Keratinocyte (primary cell): ENCODE measurements around the gene HSFX3. TPM values are rescaled to one million over a fixed set of nuclear protein-coding genes. Genes with fewer than 3 reads are reported as not detected.
"Not testable (repeated sequence)": the region's sequence is repeated elsewhere in the genome, so short reads cannot be mapped to it uniquely, and the experiment has no call there.

ENCODE experiments used
- DNase-seq: peaks from one replicate; pipeline ENCODE4 v3.0.0-alpha.2; 2011; ENCODE audit warnings: low read depth, missing footprints, low spot score
- FAIRE-seq: peaks from 2 replicates; lab custom pipeline; 2011; peaks lifted over from hg19 to GRCh38; lab: Jason Lieb, UNC
- H2AFZ ChIP-seq: 2 replicates; pipeline ENCODE4 v1.6.0; 2012; ENCODE audit warnings: low read length, control low read depth, inconsistent platforms; ENCODE audit not compliant: control insufficient read depth
- H3K27ac ChIP-seq: 2 replicates; pipeline ENCODE4 v1.5.1; 2011; ENCODE audit warnings: low read length; ENCODE audit not compliant: control insufficient read depth, insufficient read depth
- H3K27me3 ChIP-seq: 3 replicates; pipeline ENCODE4 v1.6.0; 2011; ENCODE audit warnings: low read length; ENCODE audit not compliant: control insufficient read depth, insufficient read depth; ENCODE audit errors: extremely low read depth
- H3K36me3 ChIP-seq, 2 experiments: 2 replicates in 1 of 2; 3 replicates in 1 of 2; pipeline ENCODE4 v1.5.1; 2011; ENCODE audit warnings: low read length in 2 of 2, mild to moderate bottlenecking in 1 of 2; ENCODE audit not compliant: control insufficient read depth in 2 of 2, insufficient read depth in 2 of 2; ENCODE audit errors: extremely low read depth in 1 of 2
- H3K4me1 ChIP-seq: 3 replicates; pipeline ENCODE4 v1.5.1; 2011; ENCODE audit warnings: low read length; ENCODE audit not compliant: control insufficient read depth, insufficient read depth; ENCODE audit errors: extremely low read depth
- H3K4me2 ChIP-seq: 3 replicates; pipeline ENCODE4 v1.6.0; 2011; ENCODE audit warnings: low read depth, low read length; ENCODE audit not compliant: control insufficient read depth, insufficient read depth; ENCODE audit errors: extremely low read depth
- H3K4me3 ChIP-seq, 3 experiments: fragments of 200-600 bp in 1 of 3; sonication (generic) in 1 of 3; 2 replicates in 2 of 3; 3 replicates in 1 of 3; pipeline ENCODE4 v1.5.1; 2011 to 2016; ENCODE audit warnings: low read length in 3 of 3, mild to moderate bottlenecking in 3 of 3, control low read depth in 2 of 3, inconsistent platforms in 1 of 3, low read depth in 1 of 3, mixed read lengths in 1 of 3, mixed run types in 1 of 3, moderate library complexity in 1 of 3; ENCODE audit not compliant: control insufficient read depth in 2 of 3, insufficient read depth in 2 of 3; ENCODE audit errors: extremely low read depth in 1 of 3
- H3K79me2 ChIP-seq: 2 replicates; pipeline ENCODE4 v1.6.0; 2012; ENCODE audit warnings: low read length; ENCODE audit not compliant: control insufficient read depth, insufficient read depth
- H3K9ac ChIP-seq: 3 replicates; pipeline ENCODE4 v1.6.0; 2011; ENCODE audit warnings: low read length; ENCODE audit not compliant: control insufficient read depth, insufficient read depth; ENCODE audit errors: extremely low read depth
- H3K9me1 ChIP-seq: 3 replicates; pipeline ENCODE4 v1.6.0; 2011; ENCODE audit warnings: low read length; ENCODE audit not compliant: control insufficient read depth, insufficient read depth; ENCODE audit errors: extremely low read depth
- H3K9me3 ChIP-seq: 2 replicates; pipeline ENCODE4 v1.5.1; 2012; ENCODE audit warnings: low read depth, low read length; ENCODE audit not compliant: control insufficient read depth
- H4K20me1 ChIP-seq: 3 replicates; pipeline ENCODE4 v1.6.0; 2011; ENCODE audit warnings: low read length; ENCODE audit not compliant: control insufficient read depth, insufficient read depth; ENCODE audit errors: extremely low read depth
- CTCF ChIP-seq, 3 experiments: IDR thresholded peaks in 1 of 3; conservative IDR thresholded peaks in 1 of 3; optimal IDR thresholded peaks in 1 of 3; 2 replicates in 2 of 3; 3 replicates in 1 of 3; pipeline versions ENCODE3 to v1.5.1; 2011; ENCODE audit warnings: low read length in 3 of 3, mild to moderate bottlenecking in 3 of 3, moderate library complexity in 2 of 3, control low read depth in 1 of 3, inconsistent platforms in 1 of 3; ENCODE audit not compliant: insufficient read depth in 2 of 3; ENCODE audit errors: extremely low read depth in 1 of 3
- EZH2 ChIP-seq: IDR thresholded peaks from one replicate; pipeline ENCODE4 v1.6.1; 2012; ENCODE audit warnings: inconsistent platforms, mild to moderate bottlenecking, low read length, moderate library complexity
- dilution Hi-C: fragments of 300-500 bp; cut with MboI; formaldehyde crosslinking; loops from one replicate; pipeline ENCODE4 v1.7.0; 2020; ENCODE audit warnings: low sequenced_read_pairs; ENCODE audit not compliant: extremely low pct_ligation_motif_present
- polyA plus RNA-seq, 5 experiments: library from polyadenylated mRNA; depleted of rRNA in 3 of 5; stranded (reverse) in 3 of 5; stranded (forward) in 1 of 5; unstranded in 1 of 5; fragments of >200 nt; gene quantifications; 1 replicate in 1 of 5; 2 replicates in 3 of 5; 3 replicates in 1 of 5; pipeline versions ENCODE4 v1.2.1 to v1.2.3, GENCODE V29; 2011 to 2012; ENCODE audit warnings: missing spikeins in 2 of 5, low read depth in 1 of 5, low replicate concordance in 1 of 5

The HSFX3 gene
- polyA plus RNA-seq, 1 donor (not counting 4 experiments of a cell fraction or from before 2014, with no cell fraction given), result not detected

- H3K27me3 ChIP-seq, result no peaks in the 10 kb centered on the region
- dilution Hi-C loops, result no loop called here
- no peaks in the 10 kb centered on the region for H3K9me1 ChIP-seq
- H3K4me1 ChIP-seq, result peaks cover 17% of the 10 kb centered on the region
- peak overlapping the region; percentile 69 for H3K27ac ChIP-seq
- H3K9me3 ChIP-seq, result no peaks in the 10 kb centered on the region
- H3K36me3 ChIP-seq, result peaks cover 8 to 10% of the 10 kb centered on the region in 2 experiments
- H3K4me2 ChIP-seq, result peak overlapping the region; percentile 26
- H4K20me1 ChIP-seq, result no peaks in the 10 kb centered on the region
- H2AFZ ChIP-seq, result no peak overlapping the region
- peak; percentile 35 to 53 (median 52) for TF ChIP-seq CTCF (optimal IDR thresholded peaks at IDR 0.05 in 1 of 3, IDR thresholded peaks at IDR 0.05 in 1 of 3, conservative IDR thresholded peaks at IDR 0.05 in 1 of 3; ENCODE audit: extremely low read depth in 1 of 3, insufficient read depth in 2 of 3, low read length in 3 of 3)
- no peak for TF ChIP-seq EZH2
- peak overlapping the region; percentile 60 to 65 (median 62) for H3K4me3 ChIP-seq
- FAIRE-seq (no peak), DNase-seq (no peak)
- H3K9ac ChIP-seq, result peak overlapping the region; percentile 79
- peaks cover 9% of the 10 kb centered on the region for H3K79me2 ChIP-seq
These were observed 45.4 kb downstream of the HSFX3 start for GRCh38 chrX:149504226-149504914.

GRCh38 chrX:149503446-149503845, 46.3 kb downstream of the HSFX3 start:
- H4K20me1 ChIP-seq, H3K27me3 ChIP-seq, H3K9me1 ChIP-seq, DNase-seq, H3K9ac ChIP-seq, H3K79me2 ChIP-seq, H3K9me3 ChIP-seq, dilution Hi-C loops, H3K4me2 ChIP-seq, H3K4me3 ChIP-seq, H3K27ac ChIP-seq, H2AFZ ChIP-seq, H3K36me3 ChIP-seq: not testable (repeated sequence)
- peak; percentile 92 for FAIRE-seq
- peaks cover 17% of the 10 kb centered on the region for H3K4me1 ChIP-seq

- H3K79me2 ChIP-seq, H3K4me3 ChIP-seq, H3K27ac ChIP-seq, H4K20me1 ChIP-seq, H2AFZ ChIP-seq, DNase-seq, H3K9ac ChIP-seq, H3K9me3 ChIP-seq, H3K9me1 ChIP-seq, H3K4me2 ChIP-seq, dilution Hi-C loops, H3K36me3 ChIP-seq, FAIRE-seq, H3K27me3 ChIP-seq: not testable (repeated sequence)
- H3K4me1 ChIP-seq, result peaks cover 19% of the 10 kb centered on the region
These were observed 46.8 kb downstream of the HSFX3 start for GRCh38 chrX:149502923-149503322.
